NCI-H345 treated with DMSO at 0.1 percent for 48 hours (cell line): Measurements from ENCODE around the gene RPS6KA2.

Experiments
- DNase-seq: peaks from one replicate; lab custom pipeline; 2025; ENCODE audit not compliant: unreplicated experiment; lab: John Stamatoyannopoulos, UW

RPS6KA2 gene

GRCh38 chr6:166473886-166474571 lies 153.0 kb downstream of the RPS6KA2 start:
- DNase-seq: no peak

- no peak for DNase-seq
Observed at GRCh38 chr6:166472636-166473035, 154.4 kb downstream of the RPS6KA2 start.

- no peak for DNase-seq
Observed at GRCh38 chr6:166471797-166472260, 155.2 kb downstream of the RPS6KA2 start.

GRCh38 chr6:166470863-166471410 lies 156.1 kb downstream of the RPS6KA2 start:
- no peak for DNase-seq

- DNase-seq: no peak
Observed at GRCh38 chr6:166470029-166470862, 156.8 kb downstream of the RPS6KA2 start.

- no peak for DNase-seq
Observed at GRCh38 chr6:166469426-166469961, 157.6 kb downstream of the RPS6KA2 start.

- DNase-seq: no peak
Observed at GRCh38 chr6:166467436-166468000, 159.5 kb downstream of the RPS6KA2 start.

GRCh38 chr6:166466178-166467122 lies 160.6 kb downstream of the RPS6KA2 start:
- no peak for DNase-seq

GRCh38 chr6:166465671-166466087 lies 161.4 kb downstream of the RPS6KA2 start:
- no peak for DNase-seq

GRCh38 chr6:166465003-166465399 lies 162.1 kb downstream of the RPS6KA2 start:
- no peak for DNase-seq

- DNase-seq: no peak
Observed at GRCh38 chr6:166464068-166465002, 162.7 kb downstream of the RPS6KA2 start.

- no peak for DNase-seq
Observed at GRCh38 chr6:166463359-166464067, 163.5 kb downstream of the RPS6KA2 start.

- DNase-seq: no peak
Observed at GRCh38 chr6:166462461-166463135, 164.5 kb downstream of the RPS6KA2 start.

GRCh38 chr6:166461821-166462460 lies 165.1 kb downstream of the RPS6KA2 start:
- DNase-seq: no peak

- DNase-seq: no peak
Observed at GRCh38 chr6:166460473-166461437, 166.3 kb downstream of the RPS6KA2 start.

GRCh38 chr6:166459906-166460305 lies 167.1 kb downstream of the RPS6KA2 start:
- no peak for DNase-seq
